ENCODE measurements around the gene DOP1A. TPM values are rescaled to one million over a fixed set of nuclear protein-coding genes. Genes with fewer than 3 reads are reported as not detected.

The DOP1A gene
- total RNA-seq, 1 donor from 2014 or later = 36.9 TPM

- H3K4me1 Mint-ChIP-seq = no peaks in the 10 kb centered on the region
- peaks cover 27% of the 10 kb centered on the region for H3K36me3 Mint-ChIP-seq
- no peaks in the 10 kb centered on the region for H3K9me3 Mint-ChIP-seq
- no peak for DNase-seq (ENCODE audit: low spot score in 2 of 2, unreplicated experiment in 2 of 2)
- H3K27me3 Mint-ChIP-seq (ENCODE audit: low read depth) = no peaks in the 10 kb centered on the region
- no peak overlapping the region for H3K27ac Mint-ChIP-seq
- H3K4me3 Mint-ChIP-seq = no peak overlapping the region
- TF ChIP-seq CTCF (IDR thresholded peaks at IDR 0.05; ENCODE audit: unreplicated experiment) = no peak
Observed at GRCh38 chr6:83153883-83154521, 86.5 kb downstream of the DOP1A start.

- TF ChIP-seq CTCF (IDR thresholded peaks at IDR 0.05; ENCODE audit: unreplicated experiment) = no peak
- Mint-ChIP-seq H3K27me3 (ENCODE audit: low read depth) (no peaks in the 10 kb centered on the region), H3K27ac (no peak overlapping the region), H3K36me3 (peaks cover 34% of the 10 kb centered on the region), H3K4me1 (no peaks in the 10 kb centered on the region), H3K9me3 (no peaks in the 10 kb centered on the region), H3K4me3 (no peak overlapping the region)
- DNase-seq (ENCODE audit: low spot score in 2 of 2, unreplicated experiment in 2 of 2) = no peak
Observed at GRCh38 chr6:83155794-83156193, 88.3 kb downstream of the DOP1A start.

- Mint-ChIP-seq H3K36me3 (peaks cover 45% of the 10 kb centered on the region), H3K4me3 (no peak overlapping the region), H3K4me1 (no peaks in the 10 kb centered on the region), H3K27me3 (ENCODE audit: low read depth) (no peaks in the 10 kb centered on the region), H3K9me3 (no peaks in the 10 kb centered on the region), H3K27ac (no peak overlapping the region)
- no peak for DNase-seq (ENCODE audit: low spot score in 2 of 2, unreplicated experiment in 2 of 2)
- no peak for TF ChIP-seq CTCF (IDR thresholded peaks at IDR 0.05; ENCODE audit: unreplicated experiment)
Observed at GRCh38 chr6:83160167-83160566, 92.7 kb downstream of the DOP1A start.

- Mint-ChIP-seq H3K27me3 (ENCODE audit: low read depth) (no peaks in the 10 kb centered on the region), H3K4me1 (peaks cover 13% of the 10 kb centered on the region), H3K27ac (no peak overlapping the region)
Observed at GRCh38 chr6:83167726-83168278, 100.3 kb downstream of the DOP1A start.

GRCh38 chr6:83168556-83168955 lies 101.1 kb downstream of the DOP1A start:
- DNase-seq (ENCODE audit: low spot score in 2 of 2, unreplicated experiment in 2 of 2) = no peak
- no peak for TF ChIP-seq CTCF (IDR thresholded peaks at IDR 0.05; ENCODE audit: unreplicated experiment)
- Mint-ChIP-seq H3K4me3 (no peak overlapping the region), H3K27me3 (ENCODE audit: low read depth) (no peaks in the 10 kb centered on the region), H3K9me3 (no peaks in the 10 kb centered on the region), H3K27ac (no peak overlapping the region), H3K4me1 (peaks cover 13% of the 10 kb centered on the region), H3K36me3 (peaks cover 58% of the 10 kb centered on the region)

More at GRCh38 chr6:83167726-83168278, 100.3 kb downstream of the DOP1A start:
- H3K36me3 Mint-ChIP-seq = peaks cover 51% of the 10 kb centered on the region
- TF ChIP-seq CTCF (IDR thresholded peaks at IDR 0.05; ENCODE audit: unreplicated experiment) = no peak
- H3K4me3 Mint-ChIP-seq = no peak overlapping the region
- DNase-seq (ENCODE audit: low spot score in 2 of 2, unreplicated experiment in 2 of 2) = no peak
- H3K9me3 Mint-ChIP-seq = no peaks in the 10 kb centered on the region

All from mesothelial cell of epicardium (in vitro differentiated cells).